Stimulated activated CD4-positive, alpha-beta T cell treated with anti-CD3 and anti-CD28 coated beads, Interleukin-4, amount 100 ng/mL, for 48 hours (primary cell): ENCODE measurements around the gene MYDGF.

ENCODE experiments used
- DNase-seq, 2 donors: peaks; one replicate each; pipeline ENCODE4 v3.0.0-alpha.2; 2020; ENCODE audit warnings: low read depth in 2 of 2

Gene MYDGF

GRCh38 chr19:4641132-4641531 lies 29.0 kb downstream of the MYDGF start:
- DNase-seq, result no peak

DNA sequence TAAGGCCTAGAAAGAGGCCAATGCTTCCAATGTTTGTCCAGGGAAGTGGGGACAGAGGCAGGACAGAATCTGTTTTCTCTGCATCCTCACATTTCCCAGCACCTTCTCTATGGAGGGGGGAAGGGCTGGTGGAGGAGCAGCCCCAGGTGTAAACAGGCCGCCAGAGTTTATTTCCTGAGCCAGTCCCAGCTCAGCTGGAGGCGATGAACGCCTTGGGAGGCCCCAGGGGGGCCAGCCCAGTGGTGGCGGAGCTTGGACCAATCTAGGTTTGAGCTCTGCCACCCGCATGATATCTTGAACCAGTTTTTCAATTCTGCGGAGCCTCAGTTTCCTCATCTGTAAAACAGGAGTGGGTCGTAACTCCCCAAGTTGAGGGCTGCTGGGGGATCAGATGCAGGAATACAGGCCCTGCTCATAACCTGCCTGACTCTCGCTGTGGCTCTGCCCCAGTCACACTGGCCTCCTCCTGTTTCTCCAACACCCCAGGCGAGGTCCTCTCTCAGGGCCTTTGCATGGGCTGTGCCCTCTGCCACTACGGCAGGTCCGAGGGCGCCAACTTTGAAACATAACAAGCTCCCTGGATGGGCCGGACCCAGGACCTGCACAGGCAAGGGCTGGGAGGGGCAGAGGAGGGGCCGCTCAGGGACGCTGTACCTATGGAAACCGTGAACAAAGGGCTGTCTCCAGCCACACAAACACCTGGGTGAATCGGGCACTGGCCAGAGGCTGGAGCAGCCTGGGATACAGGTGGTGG lies 29.7 kb downstream of the MYDGF start:
- no peak for DNase-seq

DNA sequence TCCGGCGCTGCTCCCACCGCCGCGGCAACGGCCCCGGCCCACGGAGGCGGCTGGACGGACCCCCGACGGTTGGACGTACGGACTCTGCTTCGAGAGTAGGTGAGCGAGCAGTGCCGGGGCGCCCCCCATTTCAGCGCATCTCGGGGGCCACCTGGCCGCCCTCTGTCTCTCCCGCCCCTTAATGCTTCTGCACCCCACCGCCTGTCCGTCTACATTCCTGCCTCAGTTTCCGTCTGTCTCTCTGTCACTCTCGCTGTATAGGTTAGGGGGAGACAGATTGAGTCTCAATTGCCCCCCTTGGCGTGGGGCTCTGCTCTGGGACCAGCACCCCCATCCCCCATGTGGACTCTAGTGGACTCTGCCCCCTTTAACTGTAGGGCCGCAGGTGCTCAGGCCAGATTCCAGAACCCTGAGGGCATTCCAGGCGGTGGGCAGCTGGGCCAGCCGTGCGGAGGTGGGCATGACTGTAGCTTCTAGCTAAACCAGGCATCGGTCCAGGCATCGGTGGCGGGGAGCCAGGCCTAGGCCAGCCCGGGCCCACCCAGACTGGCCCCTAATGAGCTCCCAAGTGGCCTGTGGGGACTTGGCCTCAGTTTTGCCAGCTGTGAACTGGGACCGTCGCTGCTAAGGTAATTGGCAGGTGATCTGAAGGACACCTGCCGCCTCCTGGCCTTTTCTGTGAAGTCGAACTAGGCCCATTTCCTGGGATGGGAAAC lies 30.5 kb downstream of the MYDGF start:
- no peak for DNase-seq

DNA sequence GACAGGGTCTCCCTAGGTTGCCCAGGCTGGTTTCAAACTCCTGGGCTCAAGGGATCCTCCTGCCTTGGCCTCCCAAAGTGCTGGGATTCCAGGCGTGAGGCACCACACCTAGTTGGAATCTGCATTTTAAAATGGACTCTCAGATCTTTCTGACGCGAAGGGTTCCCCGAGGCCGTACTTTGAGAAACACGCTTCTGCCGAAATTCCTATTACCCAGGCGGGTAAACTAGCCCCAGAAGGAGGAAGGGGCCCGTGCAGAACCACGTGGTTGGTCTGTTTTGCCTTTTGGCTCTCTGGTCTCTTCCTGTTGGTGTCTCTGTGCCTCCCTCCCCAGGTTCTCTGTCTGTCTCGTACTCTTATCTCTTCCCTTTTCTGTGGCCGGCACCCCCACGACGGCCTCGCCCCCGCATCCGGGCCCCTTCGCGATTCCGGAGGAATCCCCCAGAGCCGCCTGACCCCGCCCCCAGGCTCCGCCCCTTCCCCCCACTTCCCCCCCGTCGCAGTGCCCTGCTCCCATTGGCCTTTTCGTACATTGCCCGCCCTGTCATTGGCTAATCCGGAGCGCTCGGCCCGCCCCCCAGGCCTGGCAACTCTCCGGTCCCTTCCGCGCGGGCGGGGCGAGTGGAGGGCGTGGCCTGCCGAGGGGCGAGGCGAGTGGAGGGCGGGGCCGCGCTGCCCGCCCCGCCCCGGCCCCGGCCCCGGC lies 31.2 kb downstream of the MYDGF start, which contains the start of gene TNFAIP8L1:
Gene TNFAIP8L1 (plus strand): TSS at position 689 of the 703 bp plus-strand sequence. CDS start 12,354 bp downstream, outside the sequence.
- peak; percentile 98 to 99 for DNase-seq

- DNase-seq, result no peak
Measured at GRCh38 chr19:4638317-4638716, 31.8 kb downstream of the MYDGF start.

DNA sequence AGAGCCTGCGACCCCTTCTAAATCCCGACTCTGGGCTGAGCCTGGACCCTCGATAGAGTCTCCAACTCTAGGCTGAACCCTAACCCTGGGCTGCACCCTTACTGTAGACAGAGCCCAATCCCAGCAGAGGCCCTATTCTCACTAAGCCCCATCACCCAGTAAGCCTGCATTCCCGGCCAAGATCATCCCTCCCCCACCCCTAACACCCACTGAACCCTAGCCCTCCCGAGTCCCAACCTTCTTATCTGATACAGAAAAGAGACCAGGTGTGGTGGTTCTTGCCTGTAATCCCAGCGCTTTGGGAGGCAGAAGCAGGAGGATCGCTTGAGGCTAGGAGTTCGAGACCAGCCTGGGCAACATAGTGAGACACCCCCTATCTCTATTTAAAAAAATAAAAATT lies 33.4 kb downstream of the MYDGF start:
- no peak for DNase-seq

- peak; percentile 70 to 73 for DNase-seq
Measured at GRCh38 chr19:4636151-4636717, 33.9 kb downstream of the MYDGF start.

- DNase-seq, result no peak
Measured at GRCh38 chr19:4635754-4636116, 34.4 kb downstream of the MYDGF start.

- peak; percentile 30 to 35 for DNase-seq
Measured at GRCh38 chr19:4633140-4633967, 36.8 kb downstream of the MYDGF start.

DNA sequence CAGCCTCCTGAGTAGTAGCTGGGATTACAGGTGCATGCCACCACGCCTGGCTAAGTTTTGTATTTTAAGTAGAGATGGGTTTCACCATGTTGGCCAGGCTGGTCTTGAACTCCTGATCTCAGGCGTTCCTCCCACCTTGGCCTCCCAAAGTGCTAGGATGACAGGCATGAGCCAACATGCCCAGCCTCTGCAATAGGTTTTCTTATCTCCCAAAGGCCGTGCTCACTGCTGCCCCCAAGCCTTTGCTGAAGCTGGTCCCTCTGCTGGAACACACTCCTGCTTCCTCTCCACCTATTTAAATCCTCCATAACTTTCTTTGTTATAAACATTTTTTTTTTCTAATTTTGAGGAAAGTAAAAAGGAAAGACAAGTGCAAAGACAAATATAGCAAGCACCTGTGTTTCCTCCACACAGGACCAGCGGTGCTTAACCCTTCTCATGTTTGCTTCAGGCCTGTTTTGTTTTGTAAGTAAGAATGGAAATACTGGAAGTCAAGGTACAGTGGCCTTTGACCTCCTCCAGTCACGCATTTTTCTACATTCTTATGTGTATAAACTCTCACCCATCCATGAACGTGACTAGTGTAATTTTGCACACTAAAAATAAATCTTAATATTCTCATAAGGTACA lies 45.3 kb downstream of the MYDGF start:
- no peak for DNase-seq

GRCh38 chr19:4624301-4624700 lies 45.8 kb downstream of the MYDGF start:
- no peak for DNase-seq

DNA sequence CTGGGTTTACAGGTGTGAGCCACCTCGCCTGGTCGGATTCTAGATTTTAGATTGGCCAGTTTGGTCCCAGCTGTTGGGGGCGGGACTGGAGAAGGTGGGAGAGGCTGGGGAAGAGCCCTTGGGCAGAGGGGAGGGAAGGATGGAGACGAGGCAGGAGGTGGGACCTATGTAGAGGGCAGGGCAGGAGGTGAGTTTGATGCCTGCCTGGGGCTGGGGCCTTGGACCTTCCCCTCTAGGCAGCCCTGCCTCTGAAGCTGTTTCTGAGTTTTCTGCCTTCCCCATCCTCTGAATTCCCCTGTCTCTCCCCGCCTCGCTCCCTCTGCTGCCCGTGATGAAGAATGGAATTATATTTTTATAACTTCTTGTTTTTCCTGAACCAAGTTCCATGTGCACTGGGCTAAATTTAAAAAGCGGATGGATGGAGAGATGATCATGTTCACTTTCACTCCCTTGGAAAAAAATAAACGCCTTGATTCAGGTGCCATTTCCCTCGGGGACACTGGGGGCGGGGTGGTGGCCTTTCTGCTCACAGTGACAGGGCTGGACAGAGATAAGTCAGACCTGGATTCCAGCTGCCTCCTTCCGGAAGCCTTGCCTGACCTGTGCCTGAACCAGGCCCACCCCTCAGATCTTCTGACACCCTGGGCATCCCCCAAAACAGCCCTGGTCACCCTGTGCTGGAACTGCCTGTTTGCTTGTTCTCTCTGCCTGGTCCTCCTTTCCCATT lies 47.3 kb downstream of the MYDGF start:
- DNase-seq, result no peak

DNA sequence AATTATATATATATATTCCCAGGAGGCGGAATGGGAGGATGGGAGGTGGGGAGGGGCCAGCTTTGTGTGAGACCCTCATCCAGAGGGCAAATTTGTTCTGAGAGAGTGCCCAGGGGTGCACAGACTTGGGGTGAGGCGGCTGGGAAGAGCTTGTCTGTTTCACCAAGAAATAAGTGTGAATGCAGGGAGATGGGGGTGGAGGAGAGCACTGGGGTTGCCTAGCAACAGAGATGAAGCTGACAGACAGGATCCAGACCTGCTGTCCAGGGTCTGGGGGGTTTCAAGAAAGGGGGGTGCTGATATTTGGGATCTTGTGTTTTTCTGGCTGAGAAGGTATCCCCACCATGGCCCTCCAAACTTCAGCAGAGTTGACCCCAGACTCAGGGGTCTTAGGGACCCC lies 49.5 kb downstream of the MYDGF start:
- no peak for DNase-seq

DNA sequence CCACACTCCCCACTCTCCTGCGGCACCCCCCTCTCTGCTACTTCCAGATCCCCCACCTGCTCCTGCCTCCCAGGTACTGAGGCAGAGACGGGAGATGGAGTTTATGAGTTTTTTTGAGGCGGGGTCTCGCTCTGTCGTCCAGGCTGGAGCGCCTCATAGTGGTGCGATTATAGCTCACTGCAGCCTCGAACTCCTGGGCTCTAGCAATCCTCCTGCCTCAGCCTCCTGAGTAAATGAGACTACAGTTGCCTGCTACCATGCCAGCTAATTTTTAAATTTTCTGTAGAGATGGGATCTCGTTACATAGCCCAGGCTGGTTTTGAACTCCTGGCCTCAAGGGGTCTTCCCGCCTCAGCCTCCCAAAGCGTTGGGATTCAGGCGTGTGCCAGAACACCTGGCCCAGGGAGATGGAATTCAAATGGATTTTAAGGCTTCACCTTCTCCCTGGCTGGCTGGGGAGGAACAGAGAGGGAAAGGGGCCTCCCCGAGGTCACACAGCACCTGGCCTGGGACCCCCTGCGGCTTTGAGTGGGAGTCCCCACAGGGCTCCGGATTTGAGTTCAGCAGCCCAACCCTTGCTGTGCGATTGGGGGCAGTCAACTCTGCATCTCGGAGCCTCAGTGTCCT lies 50.4 kb downstream of the MYDGF start:
- no peak for DNase-seq

- DNase-seq, result no peak
Measured at GRCh38 chr19:4618019-4618418, 52.1 kb downstream of the MYDGF start.

DNA sequence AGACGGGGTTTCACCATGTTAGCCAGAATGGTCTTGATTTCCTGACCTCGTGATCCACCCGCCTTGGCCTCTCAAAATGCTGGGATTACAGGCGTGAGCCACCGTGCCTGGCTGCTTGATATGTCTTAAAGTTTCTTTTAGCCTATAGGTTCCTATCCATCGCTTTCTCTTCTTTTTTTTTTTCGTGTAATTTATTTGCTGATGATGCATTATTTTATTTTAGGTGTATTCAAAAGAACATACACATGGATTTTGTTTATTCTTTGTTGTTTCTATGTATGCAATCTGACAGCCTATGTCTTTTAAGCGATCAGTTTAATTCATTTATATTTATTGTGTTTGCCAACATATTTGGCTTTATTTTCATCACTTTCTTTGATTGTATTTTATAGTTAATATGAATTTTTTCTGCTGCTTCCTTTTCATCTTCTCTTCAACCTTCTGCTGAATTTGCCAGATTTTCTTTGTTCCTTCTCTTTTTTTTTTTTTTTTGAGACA lies 56.8 kb downstream of the MYDGF start:
- no peak for DNase-seq

DNA sequence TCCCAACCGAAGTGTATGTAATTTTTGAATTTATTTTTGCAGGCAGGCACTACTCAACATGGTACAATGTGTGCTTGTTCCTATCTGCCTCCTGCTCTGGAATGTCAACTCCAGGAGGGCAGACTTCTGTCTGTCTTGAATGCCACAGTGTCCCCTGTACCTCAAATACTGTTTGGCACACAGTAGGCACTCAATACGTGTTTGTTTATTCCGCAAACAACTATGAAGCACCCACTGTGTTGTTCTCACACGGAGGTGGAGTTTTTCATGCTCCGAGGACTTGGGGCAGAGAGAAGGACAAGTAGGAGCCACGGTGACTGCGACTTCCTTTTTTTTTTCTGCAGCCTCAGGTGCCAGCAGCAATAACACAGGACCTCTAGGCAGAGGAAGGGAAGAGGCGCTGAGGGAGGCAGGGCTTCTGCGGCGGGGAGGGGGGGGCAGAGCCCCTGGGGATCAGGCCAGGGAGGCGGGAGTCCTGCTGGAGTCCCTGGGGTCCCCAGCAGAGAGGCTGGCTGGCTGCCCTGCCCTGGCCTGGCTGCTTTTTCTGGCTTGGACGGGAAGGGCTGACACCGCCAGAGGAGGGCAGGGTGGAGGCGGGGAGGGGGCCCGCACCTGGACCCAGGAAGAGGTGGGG lies 60.1 kb downstream of the MYDGF start:
- no peak for DNase-seq
